Smooth muscle cell (in vitro differentiated cells): Measurements from ENCODE around the gene GNE. TPM values are rescaled to one million over a fixed set of nuclear protein-coding genes. Genes with fewer than 3 reads are reported as not detected.

Experiments
- DNase-seq: peaks from one replicate; lab custom pipeline; 2025; ENCODE audit not compliant: unreplicated experiment; lab: John Stamatoyannopoulos, UW
- H2AFZ ChIP-seq: fragments of 200-600 bp; sonication (generic); 2 replicates; pipeline ENCODE4 v1.6.0; 2016; ENCODE audit warnings: antibody characterized with exemption, low read depth, mild to moderate bottlenecking
- H3F3A ChIP-seq: fragments of 200-600 bp; sonication (generic); 2 replicates; pipeline ENCODE4 v1.6.0; 2017; ENCODE audit warnings: antibody characterized with exemption, low read depth
- H3K27ac ChIP-seq: fragments of 200-600 bp; sonication (generic); 2 replicates; pipeline ENCODE4 v1.5.1; 2016; ENCODE audit warnings: low read depth, mild to moderate bottlenecking
- H3K27me3 ChIP-seq: fragments of 200-600 bp; sonication (generic); 2 replicates; pipeline ENCODE4 v1.6.1; 2016; ENCODE audit warnings: low read depth, mild to moderate bottlenecking
- H3K36me3 ChIP-seq: fragments of 200-600 bp; sonication (generic); 2 replicates; pipeline ENCODE4 v1.5.1; 2016; ENCODE audit warnings: low read depth
- H3K4me1 ChIP-seq: fragments of 200-600 bp; sonication (generic); 2 replicates; pipeline ENCODE4 v1.5.1; 2016; ENCODE audit warnings: low read depth
- H3K4me2 ChIP-seq: fragments of 200-600 bp; sonication (generic); 2 replicates; pipeline ENCODE4 v1.6.0; 2016; ENCODE audit warnings: mild to moderate bottlenecking
- H3K4me3 ChIP-seq: fragments of 200-600 bp; sonication (generic); 2 replicates; pipeline ENCODE4 v1.5.1; 2016; ENCODE audit warnings: mild to moderate bottlenecking
- H3K79me2 ChIP-seq: fragments of 200-600 bp; sonication (generic); 2 replicates; pipeline ENCODE4 v1.6.0; 2016; ENCODE audit warnings: low read depth, mild to moderate bottlenecking
- H3K9ac ChIP-seq: fragments of 200-600 bp; sonication (generic); 2 replicates; pipeline ENCODE4 v1.6.0; 2016; ENCODE audit warnings: low read depth
- H3K9me3 ChIP-seq: fragments of 200-600 bp; sonication (generic); replicated peaks from 2 replicates; pipeline ENCODE4 v1.5.1; 2016; ENCODE audit warnings: low read depth
- H4K20me1 ChIP-seq: fragments of 200-600 bp; sonication (generic); 2 replicates; pipeline ENCODE4 v1.6.0; 2016; ENCODE audit warnings: low read depth
- CTCF ChIP-seq: fragments of 200-600 bp; sonication (generic); IDR thresholded peaks from 2 replicates; pipeline ENCODE4 v1.5.1; 2017; ENCODE audit warnings: borderline replicate concordance, mild to moderate bottlenecking, antibody characterized with exemption; ENCODE audit not compliant: insufficient read depth, poor library complexity, severe bottlenecking
- WGBS: methylation state at CpG from one replicate; pipeline ENCODE4 v1.1.7; 2016; ENCODE audit warnings: low lambda C conversion rate; 5-methylcytosine and 5-hydroxymethylcytosine counted together
- polyA plus RNA-seq: library from polyadenylated mRNA; unstranded; fragments of >200 nt; fragmentation: Nextera tagmentation; extraction: Ambion mirVana; gene quantifications from 2 replicates; pipeline ENCODE4 v1.2.1, GENCODE V29; 2016
- total RNA-seq: library from RNA; depleted of rRNA; stranded (reverse); fragments of >200 nt; gene quantifications from 2 replicates; pipeline ENCODE4 v1.2.3, GENCODE V29; 2014

The GNE gene
- total and polyA plus RNA-seq, 2 experiments from 2014 or later: 7.0 to 20.8 TPM

DNA sequence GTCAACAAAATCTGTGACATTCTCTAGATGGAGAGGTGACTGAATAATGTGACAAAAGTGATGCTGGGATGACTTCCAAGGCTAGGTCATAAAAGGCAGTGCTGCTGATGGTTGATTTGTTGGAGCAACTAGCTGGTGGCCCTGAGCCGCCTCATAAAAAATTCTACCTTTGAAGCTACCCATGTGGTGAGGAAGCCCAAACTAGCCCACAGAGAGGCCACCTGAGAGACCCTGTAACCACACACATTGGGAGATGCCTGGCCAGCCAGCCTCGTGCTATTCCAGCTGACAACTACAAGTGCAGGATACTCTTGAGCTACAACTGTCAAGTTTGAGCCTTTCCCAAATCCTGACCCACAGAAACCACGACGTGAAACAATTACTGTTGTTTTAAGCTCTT is 44.9 kb downstream of the GNE start:
- Histone ChIP-seq H4K20me1 (peaks cover 81% of the 10 kb centered on the region), H3K27me3 (no peaks in the 10 kb centered on the region), H3K9me3 (no peaks in the 10 kb centered on the region), H2AFZ (no peak overlapping the region), H3K27ac (peak overlapping the region; percentile 74), H3K36me3 (peaks cover 3% of the 10 kb centered on the region), H3K4me2 (no peak overlapping the region), H3K9ac (no peak overlapping the region), H3K4me1 (peaks cover 8% of the 10 kb centered on the region), H3K79me2 (peaks cover 25% of the 10 kb centered on the region), H3K4me3 (no peak overlapping the region), H3F3A (peaks cover 53% of the 10 kb centered on the region)
- 80% methylated on average over 4 of the region's 4 CpGs for WGBS
- DNase-seq: no peak
- TF ChIP-seq CTCF: no peak

GRCh38 chr9:36211510-36211909 is 46.7 kb downstream of the GNE start:
- no peak for DNase-seq
- H3K9me3 ChIP-seq: no peaks in the 10 kb centered on the region
- H3K36me3 ChIP-seq: no peaks in the 10 kb centered on the region
- WGBS: 97% methylated on average over 7 of the region's 7 CpGs
- TF ChIP-seq CTCF: no peak
- peaks cover 20% of the 10 kb centered on the region for H3K4me1 ChIP-seq
- H3K27me3 ChIP-seq: no peaks in the 10 kb centered on the region
- H4K20me1 ChIP-seq: peaks cover 92% of the 10 kb centered on the region
- H2AFZ ChIP-seq: no peak overlapping the region
- no peak overlapping the region for H3K9ac ChIP-seq
- H3K27ac ChIP-seq: no peak overlapping the region
- no peak overlapping the region for H3K4me3 ChIP-seq
- no peak overlapping the region for H3K4me2 ChIP-seq
- peaks cover 66% of the 10 kb centered on the region for H3F3A ChIP-seq
- peaks cover 25% of the 10 kb centered on the region for H3K79me2 ChIP-seq

DNA sequence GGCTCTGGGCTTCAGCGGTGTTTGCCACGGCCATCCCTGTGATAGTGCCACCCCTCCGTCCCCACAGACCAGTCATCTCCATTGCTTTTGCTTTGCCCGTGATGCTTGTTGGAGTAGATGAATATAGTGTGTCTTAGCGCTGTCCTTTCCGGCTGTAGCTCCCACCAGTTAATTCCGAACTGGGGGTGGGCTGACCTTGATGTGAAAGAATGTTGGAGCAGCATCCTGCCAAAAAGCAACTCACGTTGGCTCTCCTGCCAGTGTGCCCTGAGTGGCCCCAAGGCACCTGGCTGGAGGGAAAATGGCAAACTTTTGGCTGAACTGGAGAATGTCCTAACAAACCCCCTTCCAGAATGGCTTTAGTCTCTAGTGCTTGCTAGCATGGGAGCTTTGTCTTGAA is 47.5 kb downstream of the GNE start:
- H3K4me3 ChIP-seq: no peak overlapping the region
- no peaks in the 10 kb centered on the region for H3K9me3 ChIP-seq
- no peak overlapping the region for H3K4me2 ChIP-seq
- H4K20me1 ChIP-seq: peaks cover 96% of the 10 kb centered on the region
- peaks cover 25% of the 10 kb centered on the region for H3K79me2 ChIP-seq
- H3K4me1 ChIP-seq: peaks cover 20% of the 10 kb centered on the region
- H3K27ac ChIP-seq: no peak overlapping the region
- no peak overlapping the region for H2AFZ ChIP-seq
- H3K36me3 ChIP-seq: no peaks in the 10 kb centered on the region
- no peak for TF ChIP-seq CTCF
- DNase-seq: no peak
- H3K27me3 ChIP-seq: no peaks in the 10 kb centered on the region
- whole genome bisulfite sequencing: 90% methylated on average over 8 of the region's 8 CpGs
- H3K9ac ChIP-seq: no peak overlapping the region
- H3F3A ChIP-seq: peaks cover 70% of the 10 kb centered on the region

DNA sequence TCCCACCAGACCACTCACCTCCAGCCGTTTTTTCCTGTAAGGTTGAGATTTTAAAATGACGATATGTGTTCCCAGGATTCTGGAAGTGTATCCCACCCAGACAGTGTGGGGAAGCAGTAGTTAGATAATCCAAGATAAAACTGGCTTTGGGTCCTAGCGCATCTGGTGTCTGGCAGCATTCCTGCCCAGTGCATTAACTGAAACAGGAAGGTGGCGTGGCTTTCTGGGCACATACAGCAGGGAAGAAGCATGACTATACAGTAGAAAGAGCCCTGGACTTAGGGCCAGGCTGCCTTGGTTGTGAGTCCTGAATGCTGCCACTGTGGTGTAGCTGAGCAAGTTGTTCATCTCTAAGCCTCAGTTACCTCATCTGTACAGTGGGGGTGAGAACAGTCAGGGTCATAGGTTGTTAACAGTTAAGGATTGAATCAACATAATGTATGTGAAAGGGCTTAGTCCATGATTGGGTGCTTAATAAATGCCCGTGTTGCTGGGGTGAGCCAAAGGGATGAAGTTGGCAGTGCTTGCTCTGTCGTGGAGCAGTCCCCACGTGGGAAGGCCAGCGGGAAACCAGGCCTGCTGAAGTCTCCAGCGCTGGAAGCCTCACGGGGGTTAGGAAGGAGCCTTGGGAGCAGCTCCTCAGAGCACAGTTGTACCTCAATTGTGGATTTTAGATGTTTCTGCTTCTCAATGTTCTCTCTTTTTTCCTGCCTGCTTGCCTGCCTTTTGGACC is 49.6 kb downstream of the GNE start:
- H3K9me3 ChIP-seq: no peaks in the 10 kb centered on the region
- peak overlapping the region; percentile 93 for H3K27ac ChIP-seq
- WGBS: 62% methylated on average over 10 of the region's 10 CpGs
- no peaks in the 10 kb centered on the region for H3K27me3 ChIP-seq
- H2AFZ ChIP-seq: no peak overlapping the region
- H4K20me1 ChIP-seq: peaks cover 84% of the 10 kb centered on the region
- H3K4me1 ChIP-seq: peaks cover 12% of the 10 kb centered on the region
- H3K79me2 ChIP-seq: peaks cover 25% of the 10 kb centered on the region
- H3K36me3 ChIP-seq: peaks cover 8% of the 10 kb centered on the region
- H3K4me3 ChIP-seq: no peak overlapping the region
- H3K4me2 ChIP-seq: peak overlapping the region; percentile 61
- TF ChIP-seq CTCF: no peak
- peak overlapping the region; percentile 55 for H3K9ac ChIP-seq
- no peak for DNase-seq
- H3F3A ChIP-seq: peaks cover 59% of the 10 kb centered on the region
